Sigmoid colon (tissue), 7 donors: ENCODE results near the gene UBXN4. TPM values are rescaled to one million over a fixed set of nuclear protein-coding genes. Genes with fewer than 3 reads are reported as not detected.

Experiments
- DNase-seq: peaks from one replicate; pipeline ENCODE4 v3.0.0-alpha.2; 2019
- H3K27ac ChIP-seq, 4 donors: fragments of 200-600 bp; sonication (generic); one replicate each; pipeline ENCODE4 v1.5.1; 2016 to 2019; ENCODE audit warnings: mild to moderate bottlenecking in 1 of 4
- H3K27me3 ChIP-seq, 3 donors: fragments of 200-600 bp; sonication (generic); one replicate each; pipeline ENCODE4 v1.5.1; 2019; ENCODE audit warnings: mild to moderate bottlenecking in 1 of 3
- H3K36me3 ChIP-seq, 4 donors: fragments of 200-600 bp; sonication (generic); one replicate each; pipeline ENCODE4 v1.5.1; 2016 to 2019
- H3K4me1 ChIP-seq, 4 donors: fragments of 200-600 bp; sonication (generic); one replicate each; pipeline ENCODE4 v1.5.1; 2017 to 2019
- H3K4me3 ChIP-seq, 4 donors: fragments of 200-600 bp; sonication (generic); one replicate each; pipeline ENCODE4 v1.5.1; 2017 to 2019; ENCODE audit warnings: mild to moderate bottlenecking in 2 of 4, moderate library complexity in 1 of 4
- H3K9me3 ChIP-seq, 4 donors: fragments of 200-600 bp in 3 of 4; sonication (generic) in 3 of 4; one replicate each; pipeline versions ENCODE4 v1.5.1 to v1.6.1; 2013 to 2019
- CTCF ChIP-seq, 4 experiments: fragments of 450-650 bp in 3 of 4; fragments of 200-600 bp in 1 of 4; IDR thresholded peaks; one replicate each; pipeline ENCODE4 v1.5.1; 2016 to 2019; ENCODE audit warnings: antibody characterized with exemption in 4 of 4, mild to moderate bottlenecking in 3 of 4, moderate library complexity in 2 of 4
- EP300 ChIP-seq, 4 donors: sonication (generic); formaldehyde crosslinking; IDR thresholded peaks; one replicate each; pipeline ENCODE4 v1.6.1; 2017; ENCODE audit warnings: antibody characterized with exemption in 4 of 4
- POLR2A ChIP-seq, 2 donors: fragments of 450-650 bp; IDR thresholded peaks; one replicate each; pipeline ENCODE4 v1.6.1; 2016; ENCODE audit warnings: antibody characterized with exemption in 2 of 2, mild to moderate bottlenecking in 2 of 2, moderate library complexity in 2 of 2
- POLR2AphosphoS5 ChIP-seq, 4 donors: sonication (generic); formaldehyde crosslinking; IDR thresholded peaks; one replicate each; pipeline ENCODE4 v1.6.1; 2017; ENCODE audit warnings: antibody characterized with exemption in 4 of 4
- WGBS, 2 donors: extraction: QIAGEN DNeasy Blood & Tissue Kit; methylation state at CpG; one replicate each; pipeline ENCODE4 v1.1.7; 2013; 5-methylcytosine and 5-hydroxymethylcytosine counted together
- intact Hi-C: fragments of 100-400 bp; cut with DNase I; formaldehyde crosslinking; loops from one replicate; pipeline ENCODE4 v1.15.1; 2023
- polyA plus RNA-seq, 3 donors: library from polyadenylated mRNA; stranded (reverse); fragments of 200-250 nt; gene quantifications; one replicate each; pipeline ENCODE4 v1.2.3, GENCODE V29; 2013
- total RNA-seq, 4 donors: library from RNA; depleted of rRNA; stranded (reverse); fragments of >200 nt; gene quantifications; one replicate each; pipeline ENCODE4 v1.1.0, GENCODE V29; 2016
- donor health status: healthy with polysubstance abuse.
- donor health status: Bipolar disorder and iron deficiency.
- donor health status: healthy.

The UBXN4 gene
- total and polyA plus RNA-seq, 7 donors, result 23.4 to 63.3 (median 51.8) TPM

- H3K27me3 ChIP-seq, result no peaks in the 10 kb centered on the region
- 96% methylated on average over 8 of the region's 8 CpGs for WGBS, 2 donors
- no peaks in the 10 kb centered on the region for H3K4me1 ChIP-seq
- TF ChIP-seq POLR2AphosphoS5 (IDR thresholded peaks at IDR 0.05) (no peak), POLR2A (IDR thresholded peaks at IDR 0.05) (no peak), EP300 (IDR thresholded peaks at IDR 0.05) (no peak), CTCF (IDR thresholded peaks at IDR 0.05) (no peak)
- H3K36me3 ChIP-seq, result peaks cover 22 to 100% (median 63%) of the 10 kb centered on the region in 4 donors
- no peak overlapping the region for H3K27ac ChIP-seq
- no peaks in the 10 kb centered on the region for H3K9me3 ChIP-seq
- intact Hi-C loops, result no loop called here
- no peak overlapping the region for H3K4me3 ChIP-seq
- DNase-seq, result no peak
These were observed 27.2 kb downstream of the UBXN4 start for GRCh38 chr2:135768863-135769262.

- no peak for DNase-seq
- no peak overlapping the region for H3K27ac ChIP-seq
- no peak overlapping the region for H3K4me3 ChIP-seq
- TF ChIP-seq POLR2A (IDR thresholded peaks at IDR 0.05) (no peak), EP300 (IDR thresholded peaks at IDR 0.05) (no peak), POLR2AphosphoS5 (IDR thresholded peaks at IDR 0.05) (no peak), CTCF (IDR thresholded peaks at IDR 0.05) (no peak)
- WGBS, 2 donors, result 88 to 96% methylated on average over 2 of the region's 2 CpGs
- H3K9me3 ChIP-seq, result no peaks in the 10 kb centered on the region
- H3K36me3 ChIP-seq, result peaks cover 52 to 99% (median 73%) of the 10 kb centered on the region in 4 donors
- H3K27me3 ChIP-seq, result no peaks in the 10 kb centered on the region
- intact Hi-C loops, result no loop called here
- no peaks in the 10 kb centered on the region for H3K4me1 ChIP-seq
These were observed 31.7 kb downstream of the UBXN4 start for GRCh38 chr2:135773319-135773718.

- TF ChIP-seq CTCF (IDR thresholded peaks at IDR 0.05) (no peak), EP300 (IDR thresholded peaks at IDR 0.05) (no peak), POLR2AphosphoS5 (IDR thresholded peaks at IDR 0.05) (no peak), POLR2A (IDR thresholded peaks at IDR 0.05) (no peak)
- peaks cover 52 to 99% (median 71%) of the 10 kb centered on the region in 4 donors for H3K36me3 ChIP-seq
These were observed 32.3 kb downstream of the UBXN4 start for GRCh38 chr2:135773917-135774316.

GRCh38 chr2:135775420-135775819 lies 33.8 kb downstream of the UBXN4 start:
- Histone ChIP-seq H3K27me3 (no peaks in the 10 kb centered on the region), H3K27ac (no peak overlapping the region), H3K36me3 (peaks cover 52 to 97% (median 71%) of the 10 kb centered on the region in 4 donors), H3K9me3 (no peaks in the 10 kb centered on the region), H3K4me1 (no peaks in the 10 kb centered on the region), H3K4me3 (no peak overlapping the region)
- WGBS, 2 donors, result 47 to 51% methylated on average over 2 of the region's 2 CpGs
- intact Hi-C loops, result no loop called here
- TF ChIP-seq POLR2AphosphoS5 (IDR thresholded peaks at IDR 0.05) (no peak), EP300 (IDR thresholded peaks at IDR 0.05) (no peak), CTCF (IDR thresholded peaks at IDR 0.05) (no peak), POLR2A (IDR thresholded peaks at IDR 0.05) (no peak)
- no peak for DNase-seq

More at GRCh38 chr2:135773917-135774316, 32.3 kb downstream of the UBXN4 start:
- intact Hi-C loops, result no loop called here
- H3K27ac ChIP-seq, result no peak overlapping the region
- no peak overlapping the region for H3K4me3 ChIP-seq
- H3K9me3 ChIP-seq, result no peaks in the 10 kb centered on the region
- H3K4me1 ChIP-seq, result no peaks in the 10 kb centered on the region
- no peaks in the 10 kb centered on the region for H3K27me3 ChIP-seq
- DNase-seq, result no peak

GRCh38 chr2:135776367-135776766 lies 34.7 kb downstream of the UBXN4 start:
- DNase-seq, result no peak
- Histone ChIP-seq H3K36me3 (peaks cover 56 to 97% (median 70%) of the 10 kb centered on the region in 4 donors), H3K27ac (no peak overlapping the region), H3K4me1 (no peaks in the 10 kb centered on the region), H3K9me3 (no peaks in the 10 kb centered on the region), H3K4me3 (no peak overlapping the region), H3K27me3 (no peaks in the 10 kb centered on the region)
- WGBS, 2 donors, result 98% methylated on average over 7 of the region's 7 CpGs
- intact Hi-C loops, result no loop called here
- no peak for TF ChIP-seq CTCF (IDR thresholded peaks at IDR 0.05)
- TF ChIP-seq EP300 (IDR thresholded peaks at IDR 0.05), result no peak
- no peak for TF ChIP-seq POLR2A (IDR thresholded peaks at IDR 0.05)
- TF ChIP-seq POLR2AphosphoS5 (IDR thresholded peaks at IDR 0.05), result no peak
